IMR-90 (cell line): ENCODE results near the gene TMEM121B.

Experiments
- BHLHE40 ChIP-seq: fragments of 150-350 bp; IDR thresholded peaks from 2 replicates; pipeline ENCODE4 v1.6.1; 2016; ENCODE audit warnings: mild to moderate bottlenecking, low read depth, low read length
- CEBPB ChIP-seq: IDR thresholded peaks from 2 replicates; pipeline ENCODE4 v1.6.1; 2012; ENCODE audit warnings: low read depth, low read length, improper control_type of control experiment
- CHD1 ChIP-seq: IDR thresholded peaks from 2 replicates; pipeline ENCODE4 v1.6.1; 2012; ENCODE audit warnings: low read depth, low read length, improper control_type of control experiment
- CTCF ChIP-seq: conservative IDR thresholded peaks from 2 replicates; pipeline ENCODE4 v1.5.1; 2012; ENCODE audit warnings: mild to moderate bottlenecking, low read depth, low read length, improper control_type of control experiment
- ELK1 ChIP-seq: fragments of 150-350 bp; IDR thresholded peaks from 2 replicates; pipeline ENCODE4 v1.6.1; 2016; ENCODE audit warnings: low read depth, mild to moderate bottlenecking, low read length, moderate library complexity, borderline replicate concordance
- MAZ ChIP-seq: IDR thresholded peaks from 2 replicates; pipeline ENCODE4 v1.6.1; 2012; ENCODE audit warnings: low read depth, mild to moderate bottlenecking, low read length, improper control_type of control experiment, moderate library complexity, borderline replicate concordance
- MXI1 ChIP-seq: IDR thresholded peaks from 2 replicates; pipeline ENCODE4 v1.6.1; 2012; ENCODE audit warnings: low read depth, mild to moderate bottlenecking, low read length, moderate library complexity, borderline replicate concordance
- NFE2L2 ChIP-seq: fragments of 150-350 bp; IDR thresholded peaks from 2 replicates; pipeline ENCODE4 v1.6.1; 2016; ENCODE audit warnings: low read depth, mild to moderate bottlenecking, low read length
- POLR2A ChIP-seq: IDR thresholded peaks from 2 replicates; pipeline ENCODE4 v1.6.1; 2012; ENCODE audit warnings: mild to moderate bottlenecking, low read depth, low read length
- RAD21 ChIP-seq: IDR thresholded peaks from 2 replicates; pipeline ENCODE4 v1.6.1; 2012; ENCODE audit warnings: low read length, improper control_type of control experiment
- RCOR1 ChIP-seq: IDR thresholded peaks from 2 replicates; pipeline ENCODE4 v1.6.1; 2012; ENCODE audit warnings: mild to moderate bottlenecking, low read length, improper control_type of control experiment; ENCODE audit not compliant: insufficient replicate concordance
- RFX5 ChIP-seq: IDR thresholded peaks from 2 replicates; pipeline ENCODE4 v1.8.0; 2012; ENCODE audit warnings: low read depth, mild to moderate bottlenecking, low read length, moderate library complexity
- SMC3 ChIP-seq: fragments of 150-350 bp; IDR thresholded peaks from 2 replicates; pipeline ENCODE4 v1.6.1; 2016; ENCODE audit warnings: low read depth, mild to moderate bottlenecking, antibody characterized with exemption, low read length, moderate library complexity
- USF2 ChIP-seq: fragments of 150-350 bp; IDR thresholded peaks from 2 replicates; pipeline ENCODE4 v1.6.1; 2017; ENCODE audit warnings: mild to moderate bottlenecking, antibody characterized with exemption, low read length, low read depth

- TF ChIP-seq RAD21 (no peak), CTCF (no peak), BHLHE40 (no peak), POLR2A (no peak), MXI1 (no peak), NFE2L2 (no peak), MAZ (no peak), ELK1 (no peak), RCOR1 (no peak), RFX5 (no peak), CHD1 (no peak), USF2 (no peak), SMC3 (no peak), CEBPB (no peak)
These were observed 14.9 kb downstream of the TMEM121B start for GRCh38 chr22:17106161-17106784.
